Measurements from ENCODE around the gene EPHA7. TPM values are rescaled to one million over a fixed set of nuclear protein-coding genes. Genes with fewer than 3 reads are reported as not detected.

The EPHA7 gene
- total RNA-seq, 2 experiments from 2014 or later, result not detected

GRCh38 chr6:93413190-93413589 is 6.2 kb downstream of the EPHA7 start:
- no peak for TF ChIP-seq CTCF (IDR thresholded peaks at IDR 0.05)
- ATAC-seq (no peak), DNase-seq (no peak)
- Mint-ChIP-seq H3K4me1 (ENCODE audit: low read depth) (peaks cover 8% of the 10 kb centered on the region), H3K36me3 (ENCODE audit: low read depth) (peaks cover 2% of the 10 kb centered on the region), H3K27ac (no peak overlapping the region), H3K4me3 (no peak overlapping the region), H3K9me3 (peaks cover 2% of the 10 kb centered on the region), H3K27me3 (peaks cover 24% of the 10 kb centered on the region)
- intact Hi-C loops (cut with micrococcal nuclease), result no loop called here
- ChIA-PET CTCF (no interaction called here), POLR2A (no interaction called here)

- ATAC-seq, result no peak
- ChIA-PET POLR2A (no interaction called here), CTCF (interaction anchor here (0.8 kb wide), 1 partner anchor 11 kb away, joined by 4 read pairs; no protein-coding TSS in a partner anchor)
- no peak for DNase-seq
- Mint-ChIP-seq H3K4me1 (ENCODE audit: low read depth) (peaks cover 3% of the 10 kb centered on the region), H3K27ac (no peak overlapping the region), H3K36me3 (ENCODE audit: low read depth) (peaks cover under 1% of the 10 kb centered on the region), H3K9me3 (peaks cover 2% of the 10 kb centered on the region), H3K27me3 (peaks cover 17% of the 10 kb centered on the region), H3K4me3 (no peak overlapping the region)
- TF ChIP-seq CTCF (IDR thresholded peaks at IDR 0.05), result no peak
- intact Hi-C loops (cut with micrococcal nuclease), result no loop called here
These were observed 6.9 kb downstream of the EPHA7 start for GRCh38 chr6:93412452-93412851.

GRCh38 chr6:93407186-93407585 is 12.2 kb downstream of the EPHA7 start:
- H3K9me3 Mint-ChIP-seq, result peaks cover 2% of the 10 kb centered on the region
- intact Hi-C loops (cut with micrococcal nuclease), result no loop called here
- no peaks in the 10 kb centered on the region for H3K27me3 Mint-ChIP-seq
- TF ChIP-seq CTCF (IDR thresholded peaks at IDR 0.05), result no peak
- DNase-seq (no peak), ATAC-seq (no peak)
- no peaks in the 10 kb centered on the region for H3K4me1 Mint-ChIP-seq (ENCODE audit: low read depth)
- POLR2A ChIA-PET, result no interaction called here
- H3K4me3 Mint-ChIP-seq, result no peak overlapping the region
- CTCF ChIA-PET, result no interaction called here
- H3K27ac Mint-ChIP-seq, result no peak overlapping the region
- H3K36me3 Mint-ChIP-seq (ENCODE audit: low read depth), result no peaks in the 10 kb centered on the region

- POLR2A ChIA-PET, result no interaction called here
- no peaks in the 10 kb centered on the region for H3K36me3 Mint-ChIP-seq (ENCODE audit: low read depth)
- CTCF ChIA-PET, result no interaction called here
- no peaks in the 10 kb centered on the region for H3K4me1 Mint-ChIP-seq (ENCODE audit: low read depth)
- DNase-seq (no peak), ATAC-seq (no peak)
- TF ChIP-seq CTCF (IDR thresholded peaks at IDR 0.05), result no peak
- no peak overlapping the region for H3K4me3 Mint-ChIP-seq
- no peak overlapping the region for H3K27ac Mint-ChIP-seq
- H3K27me3 Mint-ChIP-seq, result no peaks in the 10 kb centered on the region
- peaks cover 1% of the 10 kb centered on the region for H3K9me3 Mint-ChIP-seq
- intact Hi-C loops (cut with micrococcal nuclease), result no loop called here
These were observed 16.0 kb downstream of the EPHA7 start for GRCh38 chr6:93403390-93403789.

- ChIA-PET CTCF (no interaction called here), POLR2A (no interaction called here)
- ATAC-seq, result no peak
- Mint-ChIP-seq H3K36me3 (ENCODE audit: low read depth) (no peaks in the 10 kb centered on the region), H3K9me3 (peaks cover 1% of the 10 kb centered on the region), H3K4me1 (ENCODE audit: low read depth) (no peaks in the 10 kb centered on the region), H3K27ac (no peak overlapping the region), H3K4me3 (no peak overlapping the region), H3K27me3 (no peaks in the 10 kb centered on the region)
- DNase-seq, result no peak
- no peak for TF ChIP-seq CTCF (IDR thresholded peaks at IDR 0.05)
- intact Hi-C loops (cut with micrococcal nuclease), result no loop called here
These were observed 20.6 kb downstream of the EPHA7 start for GRCh38 chr6:93398723-93399122.
